GM12892 (cell line): Measurements from ENCODE around the gene HYPK.

Source experiments
- DNase-seq: peaks from one replicate; pipeline ENCODE4 v3.0.0; 2011; ENCODE audit not compliant: insufficient read length
- FAIRE-seq: peaks from 2 replicates; lab custom pipeline; 2011; peaks lifted over from hg19 to GRCh38; lab: Jason Lieb, UNC
- POLR2A ChIP-seq: IDR thresholded peaks from 2 replicates; pipeline ENCODE4 v1.6.1; 2011; ENCODE audit warnings: low read depth, low read length, control low read depth
- POLR2AphosphoS5 ChIP-seq: IDR thresholded peaks from 2 replicates; pipeline ENCODE4 v1.6.1; 2011; ENCODE audit warnings: low read depth, low read length, control low read depth
- TAF1 ChIP-seq: IDR thresholded peaks from 2 replicates; pipeline ENCODE4 v1.6.1; 2011; ENCODE audit warnings: low read depth, mild to moderate bottlenecking, control low read depth, low read length, borderline replicate concordance

HYPK gene

DNA sequence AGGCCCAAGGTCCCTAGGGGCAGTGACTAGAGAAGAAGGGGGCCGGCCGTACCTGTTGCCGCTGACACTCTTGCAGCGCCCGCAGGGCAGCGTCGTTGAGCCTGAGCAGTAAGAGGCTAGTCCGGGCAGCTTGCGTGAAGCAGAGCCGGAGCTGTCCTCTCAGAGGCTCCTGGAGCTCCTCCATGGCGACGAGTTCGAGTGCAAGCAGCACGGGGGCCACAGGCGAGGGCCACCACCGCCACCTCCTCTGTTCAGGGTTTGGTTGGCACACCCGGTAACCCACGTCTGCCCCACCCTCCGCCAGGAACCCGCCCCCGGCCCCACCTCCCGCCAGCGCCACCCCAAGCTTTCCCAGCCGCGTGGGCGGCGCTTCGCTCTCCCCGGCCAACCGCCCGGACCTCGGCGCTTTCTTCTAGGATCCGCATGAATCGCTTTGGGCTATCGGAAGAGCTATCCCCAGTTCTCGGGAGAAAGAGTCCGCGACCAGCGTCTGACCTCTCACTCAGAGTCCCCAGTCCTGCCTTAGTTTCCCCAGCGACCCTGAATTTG lies 23.6 kb upstream of the HYPK start, which contains the start of gene ELL3:
Gene ELL3 (minus strand): TSS at position 249 of the 549 bp plus-strand sequence. CDS start 65 bp downstream, at position 184.
- peak; percentile 40 for FAIRE-seq
- TF ChIP-seq TAF1 (no peak; the same call in 1 of the 2 replicates), POLR2A (no peak), POLR2AphosphoS5 (no peak)
- peak; percentile 44 for DNase-seq

DNA sequence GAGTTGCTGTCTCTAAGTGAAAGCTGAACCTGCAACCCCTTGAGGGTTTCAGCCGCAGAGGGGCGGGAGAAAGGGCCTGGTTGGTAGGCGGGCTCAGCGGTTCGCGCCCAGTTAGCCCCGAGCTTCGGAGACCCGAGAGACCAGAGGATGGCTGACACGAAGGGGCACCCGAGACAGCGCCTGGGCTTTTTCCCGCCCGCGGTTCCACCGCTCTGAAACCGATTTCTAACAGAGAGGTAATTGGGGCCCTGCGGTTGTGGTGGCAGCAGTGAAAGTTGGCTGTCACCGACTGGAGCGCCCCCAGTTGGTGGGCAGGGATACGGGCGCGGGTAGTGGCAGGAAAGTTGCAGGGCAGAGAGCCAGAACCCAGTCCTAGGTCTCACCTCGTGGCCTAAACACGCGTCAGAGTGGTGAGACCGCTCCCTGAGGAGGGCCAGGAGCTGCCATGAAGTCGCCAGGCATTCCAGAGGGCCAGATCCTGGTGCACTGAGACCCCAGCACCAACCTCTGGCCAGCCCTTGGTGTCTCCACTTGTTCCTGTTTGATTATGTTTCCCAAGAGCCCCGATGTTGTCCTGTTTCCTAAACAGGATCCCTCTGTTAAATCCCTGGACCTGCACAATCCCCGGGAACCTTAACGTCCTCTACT lies 23.0 kb upstream of the HYPK start:
- no peak; the same call in 1 of the 2 replicates for TF ChIP-seq POLR2A
- TF ChIP-seq TAF1, result no peak
- TF ChIP-seq POLR2AphosphoS5, result no peak; the same call in 1 of the 2 replicates
- peak; percentile 84 for FAIRE-seq
- peak; percentile 66 for DNase-seq

GRCh38 chr15:43779016-43779415 lies 21.4 kb upstream of the HYPK start:
- FAIRE-seq, result no peak

DNA sequence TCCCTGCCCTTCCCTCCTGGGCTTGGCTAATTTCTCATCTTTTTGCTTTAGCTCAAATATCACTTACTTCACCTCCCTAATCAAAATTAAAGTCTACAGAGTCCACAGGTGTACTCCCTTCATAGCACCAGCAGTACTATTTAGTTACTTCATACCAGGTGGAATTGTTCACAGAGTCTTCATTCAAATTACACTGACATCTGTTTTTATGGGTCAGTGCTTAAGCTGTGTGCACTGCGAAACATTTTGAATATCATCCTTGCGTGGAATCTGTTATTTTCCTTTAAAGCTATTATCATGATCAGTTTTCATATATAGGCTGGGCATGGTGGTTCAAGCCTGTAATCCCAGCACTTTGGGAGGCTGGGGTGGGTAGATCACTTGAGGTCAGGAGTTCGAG lies 11.0 kb upstream of the HYPK start:
- DNase-seq, result no peak
- no peak for TF ChIP-seq POLR2AphosphoS5
- no peak for TF ChIP-seq TAF1
- no peak for FAIRE-seq

More at GRCh38 chr15:43779016-43779415, 21.4 kb upstream of the HYPK start:
- TF ChIP-seq TAF1 (no peak), POLR2A (no peak), POLR2AphosphoS5 (no peak)
- DNase-seq, result no peak

DNA sequence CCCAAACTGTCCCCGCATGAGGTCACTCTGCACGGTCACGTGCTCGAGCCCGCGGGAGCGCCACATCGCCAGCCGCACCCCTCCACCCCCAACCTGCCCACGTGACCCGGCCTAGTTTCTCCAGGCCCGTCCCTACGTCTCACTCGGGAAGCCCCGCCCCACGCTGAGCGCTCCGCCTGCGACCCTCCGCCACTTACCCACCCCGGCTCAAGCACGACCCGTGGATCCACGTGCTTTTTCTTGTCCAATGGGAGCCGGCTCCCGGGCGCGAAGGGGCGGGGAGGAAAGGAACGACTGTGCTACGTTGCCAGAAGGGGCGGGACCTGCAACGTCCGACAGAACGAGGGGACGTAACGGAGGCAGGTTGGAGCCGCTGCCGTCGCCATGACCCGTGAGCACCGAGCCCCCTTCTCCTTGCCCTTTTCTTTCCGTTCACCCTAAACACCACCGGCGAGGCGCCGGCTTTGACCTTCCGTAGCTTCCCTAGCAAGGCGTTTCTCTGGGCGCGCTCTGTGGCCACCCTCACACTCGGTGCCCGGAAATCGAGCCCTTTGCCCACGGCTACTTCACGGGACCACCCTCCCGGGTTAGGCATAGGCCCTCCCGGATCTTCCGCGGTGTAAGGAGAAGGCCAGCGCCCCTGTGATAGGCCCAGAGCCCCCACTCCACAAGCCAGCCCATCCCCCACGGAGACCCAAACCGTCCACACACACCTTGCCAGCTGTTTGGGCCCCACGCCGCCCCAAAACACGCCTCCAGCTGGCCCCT lies 8.2 kb upstream of the HYPK start, which contains the start of gene SERF2:
Gene SERF2 (plus strand): TSS at position 328 of the 768 bp plus-strand sequence. CDS start 57 bp downstream, at position 385.
- peak; percentile 98 for TF ChIP-seq POLR2AphosphoS5
- TF ChIP-seq POLR2A, result peak; percentile 97
- peak; percentile 54; the same call in 1 of the 2 replicates for TF ChIP-seq TAF1
- peak; percentile 98 for FAIRE-seq
- DNase-seq, result peak; percentile 98

DNA sequence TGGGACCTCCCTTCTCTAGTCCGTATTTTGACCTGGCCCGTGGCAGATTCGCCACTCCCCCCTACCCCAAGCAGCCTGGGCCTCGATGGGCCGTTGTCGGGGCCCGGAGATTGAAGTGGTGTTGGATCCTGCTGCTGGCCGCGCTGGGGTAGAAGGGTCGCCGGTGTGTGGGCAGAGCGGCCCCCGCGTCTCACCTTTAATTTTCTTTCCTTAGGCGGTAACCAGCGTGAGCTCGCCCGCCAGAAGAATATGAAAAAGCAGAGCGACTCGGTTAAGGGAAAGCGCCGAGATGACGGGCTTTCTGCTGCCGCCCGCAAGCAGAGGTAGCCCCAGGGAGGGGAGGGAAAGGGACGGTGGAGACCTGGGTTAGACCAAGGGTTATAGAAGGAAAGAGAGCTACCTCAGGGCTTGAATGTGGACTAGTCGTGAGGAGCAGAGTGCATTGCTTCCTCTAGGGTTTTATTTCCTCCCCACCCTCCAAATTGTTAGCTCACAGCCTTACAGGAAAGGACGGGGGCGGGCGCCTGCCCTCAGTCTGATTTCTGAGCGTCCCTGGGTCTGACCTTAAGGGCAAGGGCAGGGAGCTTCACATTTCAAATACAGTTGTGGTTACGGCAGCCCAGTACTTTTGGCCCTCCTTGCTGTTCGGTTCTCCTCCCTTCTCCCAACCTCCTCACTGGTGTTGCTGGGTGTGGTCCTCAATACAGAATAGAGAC lies 7.5 kb upstream of the HYPK start:
- DNase-seq (peak; percentile 33), FAIRE-seq (no peak)
- no peak for TF ChIP-seq POLR2A
- TF ChIP-seq POLR2AphosphoS5, result no peak
- TF ChIP-seq TAF1, result no peak

DNA sequence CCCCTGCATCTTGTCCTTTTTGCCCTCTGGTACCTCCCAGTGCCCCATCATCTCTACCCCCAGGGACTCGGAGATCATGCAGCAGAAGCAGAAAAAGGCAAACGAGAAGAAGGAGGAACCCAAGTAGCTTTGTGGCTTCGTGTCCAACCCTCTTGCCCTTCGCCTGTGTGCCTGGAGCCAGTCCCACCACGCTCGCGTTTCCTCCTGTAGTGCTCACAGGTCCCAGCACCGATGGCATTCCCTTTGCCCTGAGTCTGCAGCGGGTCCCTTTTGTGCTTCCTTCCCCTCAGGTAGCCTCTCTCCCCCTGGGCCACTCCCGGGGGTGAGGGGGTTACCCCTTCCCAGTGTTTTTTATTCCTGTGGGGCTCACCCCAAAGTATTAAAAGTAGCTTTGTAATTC lies 6.8 kb upstream of the HYPK start:
- no peak for DNase-seq
- TF ChIP-seq TAF1 (no peak), POLR2A (peak; percentile 14; the same call in 1 of the 2 replicates), POLR2AphosphoS5 (no peak)
- no peak for FAIRE-seq

DNA sequence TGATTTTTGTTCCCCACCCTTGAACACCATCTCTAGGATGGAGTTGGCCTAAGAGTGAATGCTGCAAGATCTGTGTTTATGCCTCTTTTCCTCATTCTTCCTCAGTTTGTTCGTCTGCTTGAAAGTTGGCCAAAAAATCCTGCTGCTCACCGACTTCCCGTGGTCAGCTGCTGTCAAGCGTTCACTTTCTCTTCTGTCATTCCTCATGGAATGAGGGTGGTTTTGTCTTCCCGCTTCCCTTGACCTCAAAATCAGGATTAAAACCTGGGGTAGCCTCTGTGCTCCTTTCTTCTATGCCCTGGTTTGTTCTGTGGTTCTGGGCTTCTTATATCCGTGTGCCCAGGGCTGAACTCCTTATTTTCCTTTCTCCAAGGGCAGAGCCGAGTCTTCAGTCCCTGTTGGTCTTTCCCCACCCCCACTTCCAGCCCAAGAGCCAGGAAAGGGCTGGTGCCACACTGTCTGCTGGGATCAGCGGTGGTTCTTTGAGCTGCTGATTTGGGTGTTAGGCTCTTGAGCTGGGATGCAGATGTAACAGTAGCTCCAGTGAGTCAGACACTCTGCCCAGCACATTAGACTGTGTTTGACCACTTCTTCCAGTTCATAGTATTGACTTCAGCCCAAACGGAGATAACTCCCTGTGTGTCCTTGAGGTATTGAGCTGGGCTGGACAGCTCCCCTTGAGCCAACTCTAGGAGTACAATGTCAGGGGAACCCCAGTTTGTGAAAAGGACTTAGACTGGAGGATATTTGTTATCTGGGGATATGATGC lies 5.9 kb upstream of the HYPK start:
- TF ChIP-seq POLR2A (no peak), POLR2AphosphoS5 (peak; percentile 10)
- no peak for FAIRE-seq
- DNase-seq, result no peak

- DNase-seq, result no peak
- FAIRE-seq, result no peak
- TF ChIP-seq POLR2A (no peak), POLR2AphosphoS5 (no peak), TAF1 (no peak)
Observed at GRCh38 chr15:43795197-43795596, 5.2 kb upstream of the HYPK start.

DNA sequence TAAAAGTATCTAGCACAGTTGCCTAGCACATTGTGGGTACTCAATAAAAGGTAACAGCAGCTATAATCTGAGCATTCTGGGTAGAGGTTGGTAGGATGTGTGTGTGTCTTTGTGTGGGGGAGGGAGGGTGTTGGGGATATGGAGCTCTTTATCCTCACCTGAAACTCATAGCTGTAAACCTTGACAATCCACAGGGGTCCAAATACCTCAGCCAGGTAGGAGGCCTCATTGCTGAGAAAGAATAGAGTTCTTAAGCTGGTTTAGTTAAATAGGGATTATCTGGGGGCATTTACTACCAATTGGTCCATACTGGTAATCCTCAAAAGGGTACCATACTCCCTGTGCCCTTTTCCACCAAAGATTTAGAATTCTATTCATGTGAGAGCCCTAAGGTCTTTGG lies 4.4 kb upstream of the HYPK start:
- DNase-seq, result no peak
- TF ChIP-seq POLR2AphosphoS5, result no peak
- TF ChIP-seq POLR2A, result no peak
- TF ChIP-seq TAF1, result no peak
- FAIRE-seq, result no peak
